Measurements from ENCODE around the gene DMWD. TPM values are rescaled to one million over a fixed set of nuclear protein-coding genes. Genes with fewer than 3 reads are reported as not detected.

DMWD gene
- total RNA-seq, 2 experiments from 2014 or later: 28.6 to 31.5 TPM

DNA sequence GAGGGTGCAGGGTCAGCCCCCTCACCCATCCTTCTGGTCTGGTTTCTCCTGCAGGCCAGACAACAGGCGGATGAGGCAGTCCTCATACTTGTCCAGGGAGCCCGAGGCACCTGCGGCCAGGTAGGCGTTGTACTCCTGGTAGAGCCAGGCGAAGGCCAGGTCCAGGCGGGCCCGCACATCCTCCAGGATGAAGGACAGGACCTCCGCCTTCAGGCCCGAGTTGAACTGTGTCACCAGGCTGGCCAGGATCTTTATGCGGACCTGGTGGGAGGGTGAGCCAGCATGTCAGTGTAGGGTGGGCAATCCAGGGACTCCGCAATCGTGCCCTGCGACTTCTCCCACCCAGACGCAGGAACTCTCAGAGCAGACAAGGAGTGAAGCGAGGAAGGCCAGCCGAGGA lies 36.3 kb upstream of the DMWD start:
- Mint-ChIP-seq H3K9me3 (no peaks in the 10 kb centered on the region), H3K4me3 (no peak overlapping the region), H3K4me1 (ENCODE audit: low read depth) (no peaks in the 10 kb centered on the region), H3K36me3 (ENCODE audit: low read depth) (peaks cover 85% of the 10 kb centered on the region), H3K27ac (no peak overlapping the region), H3K27me3 (no peaks in the 10 kb centered on the region)
- Histone ChIP-seq H3K27ac (ENCODE audit: low read depth in 1 of 2, low read length in 2 of 2) (no peak overlapping the region), H3K4me3 (ENCODE audit: low read length) (no peak overlapping the region), H3K4me1 (ENCODE audit: insufficient read depth, low read length) (no peaks in the 10 kb centered on the region), H3K36me3 (ENCODE audit: insufficient read depth, low read length) (peaks cover 92% of the 10 kb centered on the region), H3K9me3 (ENCODE audit: control insufficient read depth in 1 of 2, insufficient read depth in 1 of 2, low read length in 2 of 2) (no peaks in the 10 kb centered on the region), H3K27me3 (ENCODE audit: control insufficient read depth in 1 of 2, insufficient read depth in 2 of 2, low read length in 2 of 2) (no peaks in the 10 kb centered on the region)
- DNase-seq (no peak), ATAC-seq (ENCODE audit: poor library complexity) (no peak)
- intact Hi-C loops (cut with DNase I, micrococcal nuclease): no loop called here
- TF ChIP-seq, protein P1, sequence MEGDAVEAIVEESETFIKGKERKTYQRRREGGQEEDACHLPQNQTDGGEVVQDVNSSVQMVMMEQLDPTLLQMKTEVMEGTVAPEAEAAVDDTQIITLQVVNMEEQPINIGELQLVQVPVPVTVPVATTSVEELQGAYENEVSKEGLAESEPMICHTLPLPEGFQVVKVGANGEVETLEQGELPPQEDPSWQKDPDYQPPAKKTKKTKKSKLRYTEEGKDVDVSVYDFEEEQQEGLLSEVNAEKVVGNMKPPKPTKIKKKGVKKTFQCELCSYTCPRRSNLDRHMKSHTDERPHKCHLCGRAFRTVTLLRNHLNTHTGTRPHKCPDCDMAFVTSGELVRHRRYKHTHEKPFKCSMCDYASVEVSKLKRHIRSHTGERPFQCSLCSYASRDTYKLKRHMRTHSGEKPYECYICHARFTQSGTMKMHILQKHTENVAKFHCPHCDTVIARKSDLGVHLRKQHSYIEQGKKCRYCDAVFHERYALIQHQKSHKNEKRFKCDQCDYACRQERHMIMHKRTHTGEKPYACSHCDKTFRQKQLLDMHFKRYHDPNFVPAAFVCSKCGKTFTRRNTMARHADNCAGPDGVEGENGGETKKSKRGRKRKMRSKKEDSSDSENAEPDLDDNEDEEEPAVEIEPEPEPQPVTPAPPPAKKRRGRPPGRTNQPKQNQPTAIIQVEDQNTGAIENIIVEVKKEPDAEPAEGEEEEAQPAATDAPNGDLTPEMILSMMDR (IDR thresholded peaks at IDR 0.05): no peak
- CTCF ChIA-PET: no interaction called here
- POLR2A ChIA-PET: no interaction called here

DNA sequence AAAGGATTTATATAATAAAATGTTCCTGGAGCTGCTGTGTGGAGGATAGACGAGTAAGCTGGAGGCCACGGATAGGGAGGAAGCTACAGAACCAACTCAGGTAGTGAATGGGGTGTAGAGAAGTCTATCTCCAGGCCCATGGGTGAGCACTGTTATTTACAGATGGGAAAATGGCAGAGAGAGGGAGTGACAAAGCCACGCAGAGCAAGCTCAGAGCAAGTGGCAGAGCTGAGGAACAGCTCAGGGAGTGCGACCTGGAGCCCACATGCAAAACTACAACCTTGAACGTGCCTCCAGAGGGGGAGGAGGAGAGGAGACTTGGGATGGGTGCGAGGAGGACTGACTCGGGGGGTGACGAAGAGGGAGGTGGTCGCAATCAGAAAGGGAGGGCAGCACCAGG lies 35.9 kb upstream of the DMWD start:
- no peak for DNase-seq
- Mint-ChIP-seq H3K36me3 (ENCODE audit: low read depth) (peaks cover 81% of the 10 kb centered on the region), H3K4me1 (ENCODE audit: low read depth) (no peaks in the 10 kb centered on the region), H3K27me3 (no peaks in the 10 kb centered on the region), H3K9me3 (no peaks in the 10 kb centered on the region), H3K4me3 (no peak overlapping the region), H3K27ac (no peak overlapping the region)
- Histone ChIP-seq H3K4me3 (ENCODE audit: low read length) (no peak overlapping the region), H3K27me3 (ENCODE audit: control insufficient read depth in 1 of 2, insufficient read depth in 2 of 2, low read length in 2 of 2) (no peaks in the 10 kb centered on the region), H3K9me3 (ENCODE audit: control insufficient read depth in 1 of 2, insufficient read depth in 1 of 2, low read length in 2 of 2) (no peaks in the 10 kb centered on the region), H3K27ac (ENCODE audit: low read depth in 1 of 2, low read length in 2 of 2) (no peak overlapping the region), H3K4me1 (ENCODE audit: insufficient read depth, low read length) (no peaks in the 10 kb centered on the region), H3K36me3 (ENCODE audit: insufficient read depth, low read length) (peaks cover 88% of the 10 kb centered on the region)
- ChIA-PET POLR2A (no interaction called here), CTCF (interaction anchor here (1.3 kb wide), 1 partner anchor 11 kb away, joined by 3 read pairs; no protein-coding TSS in a partner anchor)
- intact Hi-C loops (cut with DNase I, micrococcal nuclease): no loop called here
- TF ChIP-seq, protein P1 (IDR thresholded peaks at IDR 0.05): no peak
- ATAC-seq (ENCODE audit: poor library complexity): no peak

DNA sequence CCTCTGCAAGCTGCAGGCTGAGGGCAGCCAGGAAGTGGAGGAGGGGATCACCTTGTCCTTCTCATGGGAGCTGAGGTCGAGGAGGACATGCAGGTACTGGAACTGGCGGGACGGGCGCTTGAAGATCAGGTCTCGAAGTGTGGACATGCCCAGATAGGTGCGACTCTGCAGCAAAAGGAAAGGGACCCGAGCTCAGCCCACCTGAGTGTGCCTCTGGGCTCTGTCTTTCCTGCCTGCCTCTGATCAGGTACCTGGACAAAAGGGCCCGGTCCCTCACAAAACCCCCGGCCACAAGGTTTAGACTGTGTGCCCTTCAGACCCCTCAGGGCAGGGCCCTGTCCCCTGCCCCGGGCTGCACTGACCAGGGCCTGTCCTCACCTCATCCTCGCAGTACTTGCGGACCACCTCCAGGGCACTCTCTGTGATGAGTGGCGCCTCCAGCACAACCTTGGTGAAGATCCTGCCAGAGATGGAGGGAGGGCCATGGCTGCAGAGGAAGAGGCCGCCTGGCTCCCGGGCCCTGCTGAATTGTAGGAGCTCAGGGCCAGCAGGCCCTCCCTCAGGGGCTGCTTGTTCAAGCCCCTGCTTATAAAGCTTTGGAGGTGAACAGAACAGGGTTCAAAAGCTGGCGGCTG lies 34.9 kb upstream of the DMWD start:
- Histone ChIP-seq H3K9me3 (ENCODE audit: control insufficient read depth in 1 of 2, insufficient read depth in 1 of 2, low read length in 2 of 2) (no peaks in the 10 kb centered on the region), H3K4me3 (ENCODE audit: low read length) (no peak overlapping the region), H3K27ac (ENCODE audit: low read depth in 1 of 2, low read length in 2 of 2) (no peak overlapping the region), H3K36me3 (ENCODE audit: insufficient read depth, low read length) (peaks cover 83% of the 10 kb centered on the region), H3K4me1 (ENCODE audit: insufficient read depth, low read length) (no peaks in the 10 kb centered on the region), H3K27me3 (ENCODE audit: control insufficient read depth in 1 of 2, insufficient read depth in 2 of 2, low read length in 2 of 2) (no peaks in the 10 kb centered on the region)
- H3K4me3 Mint-ChIP-seq: no peak overlapping the region
- intact Hi-C loops (cut with DNase I, micrococcal nuclease): no loop called here
- ChIA-PET CTCF (interaction anchor here (1.3 kb wide), 1 partner anchor 10 kb away, joined by 3 read pairs; no protein-coding TSS in a partner anchor), POLR2A (no interaction called here)
- TF ChIP-seq, protein P1 (IDR thresholded peaks at IDR 0.05): no peak
- no peak overlapping the region for H3K27ac Mint-ChIP-seq
- DNase-seq (no peak), ATAC-seq (ENCODE audit: poor library complexity) (no peak)
- H3K9me3 Mint-ChIP-seq: no peaks in the 10 kb centered on the region
- no peaks in the 10 kb centered on the region for H3K4me1 Mint-ChIP-seq (ENCODE audit: low read depth)
- no peaks in the 10 kb centered on the region for H3K27me3 Mint-ChIP-seq
- peaks cover 77% of the 10 kb centered on the region for H3K36me3 Mint-ChIP-seq (ENCODE audit: low read depth)
